HCT116 (cell line): ENCODE results near the gene MUC13. TPM values are rescaled to one million over a fixed set of nuclear protein-coding genes. Genes with fewer than 3 reads are reported as not detected.

ENCODE experiments used
- ATAC-seq: fragments of 200-7000 bp; cut with Tn5 transposase; 2 replicates; pipeline ENCODE4 v1.9.1; 2020; ENCODE audit warnings: mild to moderate bottlenecking, moderate library complexity
- BruUV-seq: library from RNA; stranded (reverse); fragments of 400-500 nt; replicated peaks from 2 replicates; lab custom pipeline; 2021; lab: Mats Ljungman, UMichigan
- CTCF ChIA-PET: fragments of 300-600 bp; sonication (Branson Sonifier 250); formaldehyde crosslinking; loops from one replicate; lab custom pipeline; 2021; ENCODE audit warnings: antibody characterized with exemption; lab: Charles Lee
- POLR2A ChIA-PET: fragments of 300-600, 350-600 bp; sonication (Branson Sonifier 250); formaldehyde crosslinking; loops from one replicate; lab custom pipeline; 2021; ENCODE audit warnings: antibody characterized with exemption; lab: Charles Lee
- RAD21 ChIA-PET, 2 experiments: fragments of 300-600 bp; sonication (Branson Sonifier 250); formaldehyde crosslinking; loops; one replicate each; lab custom pipeline; 2023; ENCODE audit warnings: low total read pairs in 2 of 2; ENCODE audit not compliant: uncharacterized antibody in 2 of 2, unreplicated experiment in 2 of 2, low non-redundant PET in 1 of 2; lab: Charles Lee
- DNase-seq: peaks from one replicate; pipeline ENCODE4 v3.0.0-alpha.2; 2010; ENCODE audit warnings: low read depth, low spot score
- H2AFZ ChIP-seq: fragments of 200-600 bp; shearing (Covaris generic), sonication (generic); 2 replicates; pipeline ENCODE4 v1.6.1; 2017; ENCODE audit warnings: low read depth, mixed run types, mixed read lengths, antibody characterized with exemption, low read length; ENCODE audit not compliant: poor library complexity, severe bottlenecking
- H3K27ac ChIP-seq: 2 replicates; pipeline ENCODE4 v1.5.1; 2012; ENCODE audit warnings: low read depth, low read length
- H3K27me3 ChIP-seq: fragments of 200-600 bp; sonication (generic); 2 replicates; pipeline ENCODE4 v1.6.1; 2016; ENCODE audit warnings: mixed run types, low read length, mixed read lengths; ENCODE audit not compliant: insufficient read depth
- H3K36me3 ChIP-seq, 2 experiments: fragments of 200-500 bp in 1 of 2; fragments of 200-600 bp in 1 of 2; sonication (Bioruptor generic) in 1 of 2; sonication (generic) in 1 of 2; 2 replicates each; pipeline versions ENCODE4 v1.5.1 to v1.6.1; 2014 to 2016; ENCODE audit warnings: low read length in 2 of 2, inconsistent platforms in 1 of 2, mixed read lengths in 1 of 2, mixed run types in 1 of 2; ENCODE audit not compliant: insufficient read depth in 2 of 2, control insufficient read depth in 1 of 2
- H3K4me1 ChIP-seq, 2 experiments: fragments of 200-600 bp in 1 of 2; sonication (generic) in 1 of 2; 2 replicates each; pipeline versions ENCODE4 v1.5.1 to v1.6.1; 2012 to 2017; ENCODE audit warnings: low read length in 2 of 2, inconsistent platforms in 1 of 2, mild to moderate bottlenecking in 1 of 2, mixed read lengths in 1 of 2, mixed run types in 1 of 2, moderate library complexity in 1 of 2; ENCODE audit not compliant: insufficient read depth in 2 of 2, control insufficient read depth in 1 of 2
- H3K4me2 ChIP-seq: fragments of 200-600 bp; sonication (generic); 2 replicates; pipeline ENCODE4 v1.6.1; 2017; ENCODE audit warnings: mixed run types, low read length, mixed read lengths
- H3K4me3 ChIP-seq, 2 experiments: fragments of 200-600 bp in 1 of 2; sonication (generic) in 1 of 2; replicated peaks in 1 of 2; 2 replicates each; pipeline ENCODE4 v1.5.1; 2011 to 2016; ENCODE audit warnings: low read length in 2 of 2, control low read depth in 1 of 2, low read depth in 1 of 2, mild to moderate bottlenecking in 1 of 2, mixed read lengths in 1 of 2, mixed run types in 1 of 2
- H3K79me2 ChIP-seq: fragments of 200-600 bp; sonication (generic); 2 replicates; pipeline ENCODE4 v1.6.1; 2017; ENCODE audit warnings: mild to moderate bottlenecking, mixed run types, low read length, moderate library complexity, mixed read lengths; ENCODE audit not compliant: insufficient read depth
- H3K9ac ChIP-seq: fragments of 200-600 bp; sonication (generic); 2 replicates; pipeline ENCODE4 v1.6.1; 2016; ENCODE audit warnings: low read length, mixed read lengths
- H3K9me2 ChIP-seq: fragments of 200-600 bp; sonication (generic), shearing (Covaris generic); 2 replicates; pipeline ENCODE4 v1.6.1; 2017; ENCODE audit warnings: mixed run types, mild to moderate bottlenecking, moderate library complexity; ENCODE audit not compliant: insufficient read depth
- H3K9me3 ChIP-seq, 2 experiments: fragments of 200-500 bp in 1 of 2; fragments of 200-600 bp in 1 of 2; sonication (Bioruptor generic) in 1 of 2; sonication (generic) in 1 of 2; 2 replicates each; pipeline ENCODE4 v1.6.1; 2014 to 2017; ENCODE audit warnings: low read length in 2 of 2, mixed read lengths in 2 of 2, inconsistent platforms in 1 of 2, low read depth in 1 of 2, mild to moderate bottlenecking in 1 of 2, mixed run types in 1 of 2, moderate library complexity in 1 of 2; ENCODE audit not compliant: control insufficient read depth in 1 of 2, insufficient read depth in 1 of 2
- H4K20me1 ChIP-seq: fragments of 200-600 bp; sonication (generic), shearing (Covaris generic); 2 replicates; pipeline ENCODE4 v1.6.1; 2017; ENCODE audit warnings: mixed run types, mild to moderate bottlenecking, moderate library complexity; ENCODE audit not compliant: insufficient read depth
- EGR1 ChIP-seq: IDR thresholded peaks from 2 replicates; pipeline ENCODE4 v1.6.1; 2012; ENCODE audit warnings: low read depth
- ELF1 ChIP-seq: IDR thresholded peaks from 2 replicates; pipeline ENCODE4 v1.6.1; 2012; ENCODE audit warnings: low read depth, borderline replicate concordance
- EZH2phosphoT487 ChIP-seq: fragments of 200-600 bp; IDR thresholded peaks from 2 replicates; pipeline ENCODE4 v1.6.1; 2018; ENCODE audit warnings: antibody characterized with exemption, borderline replicate concordance
- FOSL1 ChIP-seq: IDR thresholded peaks from 2 replicates; pipeline ENCODE4 v1.6.1; 2012; ENCODE audit warnings: low read depth
- MAX ChIP-seq: IDR thresholded peaks from 2 replicates; pipeline ENCODE4 v1.6.1; 2012
- RAD21 ChIP-seq: IDR thresholded peaks from 2 replicates; pipeline ENCODE4 v1.6.1; 2012; ENCODE audit warnings: low read depth, mild to moderate bottlenecking
- SP1 ChIP-seq: IDR thresholded peaks from 2 replicates; pipeline ENCODE4 v1.6.1; 2012; ENCODE audit warnings: low read depth
- SRF ChIP-seq: IDR thresholded peaks from 2 replicates; pipeline ENCODE4 v1.6.1; 2012; ENCODE audit warnings: low read depth
- TCF7L2 ChIP-seq: IDR thresholded peaks from 2 replicates; pipeline ENCODE4 v1.7.0; 2011; ENCODE audit warnings: borderline replicate concordance, inconsistent platforms; ENCODE audit not compliant: insufficient read depth, insufficient read length; ENCODE audit errors: extremely low read depth
- YY1 ChIP-seq: IDR thresholded peaks from 2 replicates; pipeline ENCODE4 v1.6.1; 2011; ENCODE audit warnings: low read length, low read depth, moderate library complexity, mild to moderate bottlenecking; ENCODE audit not compliant: insufficient replicate concordance; ENCODE audit errors: extremely low read depth
- ZFX ChIP-seq: fragments of 450-650 bp; IDR thresholded peaks from 2 replicates; pipeline ENCODE4 v1.6.1; 2017
- intact Hi-C: fragments of 100-400 bp; cut with micrococcal nuclease; formaldehyde crosslinking; loops from 2 replicates; pipeline ENCODE4 v1.10.0; 2022
- total RNA-seq: library from RNA; stranded (reverse); gene quantifications from one replicate; pipeline ENCODE4 v1.2.1, GENCODE V29; 2021; ENCODE audit not compliant: unreplicated experiment
- TF ChIP-seq, protein P1 (sequence below): IDR thresholded peaks from 2 replicates; pipeline ENCODE4 v1.6.1; 2012

Gene MUC13
- total RNA-seq, 1 experiment from 2014 or later = 0.44 TPM

DNA sequence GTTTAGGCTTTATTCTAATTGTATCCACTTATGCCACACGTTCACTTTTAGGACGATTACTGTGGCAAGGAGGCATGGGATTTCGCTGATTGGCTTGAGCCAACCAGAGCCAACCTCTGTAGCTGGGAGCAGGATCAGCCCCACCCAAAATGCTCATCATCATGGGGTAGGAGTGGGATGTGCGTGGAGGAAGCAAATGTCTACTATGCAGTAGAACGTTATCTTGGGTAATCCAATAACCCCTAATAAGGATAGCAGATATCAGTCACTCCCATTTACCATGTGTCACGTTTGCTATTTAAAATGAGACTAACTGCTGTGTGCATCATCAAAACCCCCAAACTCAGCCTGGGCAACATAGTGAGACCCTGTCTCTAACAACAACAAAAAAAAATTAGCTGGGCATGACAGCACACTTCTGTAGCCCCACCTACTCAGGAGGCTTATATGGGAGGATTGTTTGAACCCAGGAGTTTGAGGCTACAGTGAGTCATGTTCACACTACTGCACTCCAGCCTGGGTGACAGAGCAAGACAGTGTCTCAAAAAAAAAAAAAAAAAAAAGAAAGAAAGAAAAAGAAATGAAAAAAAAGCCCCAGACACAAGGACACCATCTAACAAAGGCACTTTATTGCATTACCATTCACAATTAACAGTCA, 29.6 kb downstream of the MUC13 start:
- no peaks in the 10 kb centered on the region for H3K9me2 ChIP-seq
- no peak overlapping the region for H3K27ac ChIP-seq
- ATAC-seq (no peak), DNase-seq (no peak)
- no peaks in the 10 kb centered on the region for H4K20me1 ChIP-seq
- no peak for TF ChIP-seq FOSL1
- no peak for TF ChIP-seq SP1
- no peak for TF ChIP-seq ZFX
- no peak for TF ChIP-seq RAD21
- no peak for TF ChIP-seq EGR1
- TF ChIP-seq EZH2phosphoT487 = no peak
- TF ChIP-seq YY1 = no peak
- TF ChIP-seq, protein P1, sequence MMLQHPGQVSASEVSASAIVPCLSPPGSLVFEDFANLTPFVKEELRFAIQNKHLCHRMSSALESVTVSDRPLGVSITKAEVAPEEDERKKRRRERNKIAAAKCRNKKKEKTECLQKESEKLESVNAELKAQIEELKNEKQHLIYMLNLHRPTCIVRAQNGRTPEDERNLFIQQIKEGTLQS = no peak
- TF ChIP-seq ELF1 = no peak
- no peak for TF ChIP-seq TCF7L2
- TF ChIP-seq MAX = no peak
- TF ChIP-seq SRF = no peak
- H3K4me1 ChIP-seq = peaks cover 0 to 13% of the 10 kb centered on the region in 2 experiments; a peak in 3 of 4 replicates
- no peaks in the 10 kb centered on the region for H3K9me3 ChIP-seq
- H3K4me2 ChIP-seq = no peak overlapping the region
- no peaks in the 10 kb centered on the region for H3K79me2 ChIP-seq
- intact Hi-C loops = loop anchor here (5.0 kb wide), 1 partner anchor 338 kb away; no protein-coding TSS in a partner anchor
- no peak overlapping the region for H2AFZ ChIP-seq
- no peak overlapping the region for H3K4me3 ChIP-seq
- H3K27me3 ChIP-seq = peaks cover 4% of the 10 kb centered on the region
- POLR2A ChIA-PET = no interaction called here
- RAD21 ChIA-PET = no interaction called here
- no peak overlapping the region for H3K9ac ChIP-seq
- BruUV-seq = no TSS peak
- CTCF ChIA-PET = interaction anchor here (1.6 to 3.0 kb wide), 3 partner anchors 19 to 145 kb away, joined by 3 to 18 read pairs (median 14); no protein-coding TSS in a partner anchor
- H3K36me3 ChIP-seq = no peaks in the 10 kb centered on the region
